Measurements from ENCODE around the gene CPA4. TPM values are rescaled to one million over a fixed set of nuclear protein-coding genes. Genes with fewer than 3 reads are reported as not detected.

CPA4 gene
- total RNA-seq, 3 donors from 2014 or later (not counting 1 experiment from before 2014, with no cell fraction given): not detected

DNA sequence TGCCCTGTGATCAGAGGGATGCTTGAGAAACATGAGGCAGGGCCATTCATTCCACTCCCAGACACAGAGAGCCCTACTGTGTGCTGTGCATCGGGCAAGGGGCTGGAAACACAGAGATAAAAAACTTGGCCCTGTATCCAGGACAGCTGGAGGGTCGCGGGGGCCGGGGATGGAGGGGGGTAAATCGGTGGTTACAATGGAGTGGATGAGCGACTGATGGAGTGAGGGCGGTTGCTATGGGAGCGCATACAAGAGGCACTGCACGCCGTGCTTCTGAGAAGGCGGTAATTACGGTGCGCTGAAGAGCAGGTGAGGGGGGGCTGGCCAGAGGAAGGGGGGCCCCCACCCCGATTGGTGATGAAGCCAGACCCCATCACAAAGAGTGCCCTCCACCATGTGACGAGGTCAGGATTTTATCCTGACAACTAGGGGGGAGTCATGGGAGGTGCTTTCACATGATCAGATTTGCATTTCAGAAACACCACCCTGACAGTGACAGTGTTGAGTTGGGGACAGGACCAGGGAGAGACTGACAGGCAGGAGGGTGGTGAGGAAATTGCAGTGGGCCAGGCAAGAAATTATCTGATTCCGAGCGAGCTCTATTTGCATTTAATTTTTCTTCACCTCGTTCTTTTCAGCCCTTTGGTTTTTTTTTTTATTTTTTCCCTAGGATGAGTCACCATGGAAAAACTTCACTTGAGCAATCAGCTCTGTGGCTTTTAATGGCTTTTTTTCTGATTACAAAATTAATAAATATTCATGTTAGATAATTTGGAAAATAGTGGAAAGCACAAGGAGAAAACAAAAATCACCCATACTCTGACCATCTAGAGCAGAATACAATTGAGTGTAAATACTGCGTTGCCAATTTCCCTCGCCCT, 59.5 kb downstream of the CPA4 start:
- Mint-ChIP-seq H3K4me1 (no peaks in the 10 kb centered on the region), H3K36me3 (no peaks in the 10 kb centered on the region), H3K4me3 (no peak overlapping the region), H3K27me3 (ENCODE audit: low read depth in 2 of 2) (peaks cover 0 to 4% of the 10 kb centered on the region in 2 donors), H3K9me3 (no peaks in the 10 kb centered on the region), H3K27ac (no peak overlapping the region)
- ATAC-seq: no peak
- 91% methylated on average over 20 of the region's 20 CpGs for WGBS (ENCODE audit: insufficient coverage)
- TF ChIP-seq, protein P1, sequence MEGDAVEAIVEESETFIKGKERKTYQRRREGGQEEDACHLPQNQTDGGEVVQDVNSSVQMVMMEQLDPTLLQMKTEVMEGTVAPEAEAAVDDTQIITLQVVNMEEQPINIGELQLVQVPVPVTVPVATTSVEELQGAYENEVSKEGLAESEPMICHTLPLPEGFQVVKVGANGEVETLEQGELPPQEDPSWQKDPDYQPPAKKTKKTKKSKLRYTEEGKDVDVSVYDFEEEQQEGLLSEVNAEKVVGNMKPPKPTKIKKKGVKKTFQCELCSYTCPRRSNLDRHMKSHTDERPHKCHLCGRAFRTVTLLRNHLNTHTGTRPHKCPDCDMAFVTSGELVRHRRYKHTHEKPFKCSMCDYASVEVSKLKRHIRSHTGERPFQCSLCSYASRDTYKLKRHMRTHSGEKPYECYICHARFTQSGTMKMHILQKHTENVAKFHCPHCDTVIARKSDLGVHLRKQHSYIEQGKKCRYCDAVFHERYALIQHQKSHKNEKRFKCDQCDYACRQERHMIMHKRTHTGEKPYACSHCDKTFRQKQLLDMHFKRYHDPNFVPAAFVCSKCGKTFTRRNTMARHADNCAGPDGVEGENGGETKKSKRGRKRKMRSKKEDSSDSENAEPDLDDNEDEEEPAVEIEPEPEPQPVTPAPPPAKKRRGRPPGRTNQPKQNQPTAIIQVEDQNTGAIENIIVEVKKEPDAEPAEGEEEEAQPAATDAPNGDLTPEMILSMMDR (IDR thresholded peaks at IDR 0.05): no peak
- intact Hi-C loops (cut with micrococcal nuclease): no loop called here
- Histone ChIP-seq H3K4me1 (ENCODE audit: control insufficient read depth, insufficient read depth, low read length) (no peaks in the 10 kb centered on the region), H3K36me3 (ENCODE audit: control insufficient read depth, insufficient read depth, low read length) (no peaks in the 10 kb centered on the region), H3K9me3 (ENCODE audit: control insufficient read depth, insufficient read depth, low read length) (no peaks in the 10 kb centered on the region), H3K27ac (ENCODE audit: low read length) (no peak overlapping the region), H3K4me3 (ENCODE audit: low read length) (no peak overlapping the region), H3K27me3 (ENCODE audit: control insufficient read depth, insufficient read depth, low read length) (no peaks in the 10 kb centered on the region)
- no peak for DNase-seq

DNA sequence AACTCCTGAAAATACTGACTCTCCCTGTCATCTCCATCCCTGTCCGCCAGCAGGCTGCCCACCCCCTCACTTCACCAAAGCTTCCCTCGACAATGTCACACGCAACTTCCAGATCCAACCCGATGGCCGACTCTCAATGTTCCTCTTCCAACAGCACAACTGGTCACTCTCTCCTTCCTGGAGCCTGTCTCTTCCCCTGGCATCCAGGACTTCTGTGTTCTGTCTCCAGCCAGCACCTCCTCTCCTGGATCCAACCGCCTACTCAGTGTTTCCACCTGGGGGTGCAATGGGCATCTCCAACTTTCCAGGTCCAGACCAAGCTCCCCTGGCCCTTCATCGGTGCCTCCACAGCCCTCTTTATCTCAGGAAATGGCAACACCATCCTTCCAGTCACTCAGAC, 60.2 kb downstream of the CPA4 start:
- 93% methylated on average over 7 of the region's 7 CpGs for WGBS (ENCODE audit: insufficient coverage)
- TF ChIP-seq, protein P1 (IDR thresholded peaks at IDR 0.05): no peak
- Histone ChIP-seq H3K27me3 (ENCODE audit: control insufficient read depth, insufficient read depth, low read length) (no peaks in the 10 kb centered on the region), H3K4me1 (ENCODE audit: control insufficient read depth, insufficient read depth, low read length) (no peaks in the 10 kb centered on the region), H3K27ac (ENCODE audit: low read length) (no peak overlapping the region), H3K9me3 (ENCODE audit: control insufficient read depth, insufficient read depth, low read length) (no peaks in the 10 kb centered on the region), H3K36me3 (ENCODE audit: control insufficient read depth, insufficient read depth, low read length) (no peaks in the 10 kb centered on the region), H3K4me3 (ENCODE audit: low read length) (no peak overlapping the region)
- Mint-ChIP-seq H3K9me3 (no peaks in the 10 kb centered on the region), H3K27ac (no peak overlapping the region), H3K4me1 (no peaks in the 10 kb centered on the region), H3K27me3 (ENCODE audit: low read depth in 2 of 2) (peaks cover 0 to 4% of the 10 kb centered on the region in 2 donors), H3K4me3 (no peak overlapping the region), H3K36me3 (no peaks in the 10 kb centered on the region)
- ATAC-seq (no peak), DNase-seq (no peak)
- intact Hi-C loops (cut with micrococcal nuclease): no loop called here

- H3K36me3 Mint-ChIP-seq: no peaks in the 10 kb centered on the region
- peaks cover 0 to 7% of the 10 kb centered on the region in 2 donors for H3K9me3 Mint-ChIP-seq
- peaks cover 0 to 4% of the 10 kb centered on the region in 2 donors for H3K27me3 Mint-ChIP-seq (ENCODE audit: low read depth in 2 of 2)
- Histone ChIP-seq H3K4me3 (ENCODE audit: low read length) (no peak overlapping the region), H3K27ac (ENCODE audit: low read length) (no peak overlapping the region), H3K9me3 (ENCODE audit: control insufficient read depth, insufficient read depth, low read length) (peaks cover 7% of the 10 kb centered on the region), H3K36me3 (ENCODE audit: control insufficient read depth, insufficient read depth, low read length) (no peaks in the 10 kb centered on the region), H3K27me3 (ENCODE audit: control insufficient read depth, insufficient read depth, low read length) (no peaks in the 10 kb centered on the region), H3K4me1 (ENCODE audit: control insufficient read depth, insufficient read depth, low read length) (no peaks in the 10 kb centered on the region)
- H3K4me3 Mint-ChIP-seq: no peak overlapping the region
- intact Hi-C loops (cut with micrococcal nuclease): loop anchor here (5.0 kb wide), 1 partner anchor 51 kb away; no protein-coding TSS in a partner anchor
- no peak overlapping the region for H3K27ac Mint-ChIP-seq
- WGBS (ENCODE audit: insufficient coverage): 76% methylated on average over 9 of the region's 9 CpGs
- ATAC-seq (no peak), DNase-seq (no peak)
- TF ChIP-seq, protein P1 (IDR thresholded peaks at IDR 0.05): no peak
- no peaks in the 10 kb centered on the region for H3K4me1 Mint-ChIP-seq
Observed at GRCh38 chr7:130356121-130356875, 63.3 kb downstream of the CPA4 start.

All from natural killer cell (primary cell).